ENCODE measurements around the gene TEX13D.
"Not testable (repeated sequence)": the region's sequence is repeated elsewhere in the genome, so short reads cannot be mapped to it uniquely, and the experiment has no call there.

TEX13D gene

GRCh38 chrX:124332481-124333424 lies at the start of gene TEX13D:
TEX13D (plus strand) TSS chrX:124332660; CDS start chrX:124332918, 258 bp downstream.
- Histone ChIP-seq H3K36me3 (ENCODE audit: control insufficient read depth in 2 of 2, insufficient read depth in 2 of 2, low read length in 2 of 2) (no peaks in the 10 kb centered on the region), H3K9ac (ENCODE audit: low read depth in 1 of 2, low read length in 2 of 2) (no peak within 1 kb of the TSS), H3K9me3 (ENCODE audit: control insufficient read depth in 2 of 2, low read length in 2 of 2) (no peaks in the 10 kb centered on the region), H3K4me1 (ENCODE audit: control insufficient read depth in 2 of 2, insufficient read depth in 2 of 2, low read length in 2 of 2) (no peaks in the 10 kb centered on the region), H3K4me3 (ENCODE audit: low read length in 2 of 2) (no peak within 1 kb of the TSS), H3K27me3 (ENCODE audit: control insufficient read depth in 2 of 2, insufficient read depth in 2 of 2, low read length in 2 of 2) (no peaks in the 10 kb centered on the region), H3K27ac (ENCODE audit: low read depth in 2 of 2, low read length in 2 of 2) (no peak within 1 kb of the TSS)

- Histone ChIP-seq H3K27ac (ENCODE audit: low read depth in 2 of 2, low read length in 2 of 2) (no peak overlapping the region), H3K9me3 (ENCODE audit: control insufficient read depth in 2 of 2, low read length in 2 of 2) (no peaks in the 10 kb centered on the region)
These were observed 43.0 kb upstream of the TEX13D start for GRCh38 chrX:124289443-124289842.

GRCh38 chrX:124293810-124294209 lies 38.6 kb upstream of the TEX13D start:
- no peak overlapping the region for H3K27ac ChIP-seq (ENCODE audit: low read depth in 2 of 2, low read length in 2 of 2)
- no peak overlapping the region for H3K4me3 ChIP-seq (ENCODE audit: low read length in 2 of 2)
- no peaks in the 10 kb centered on the region for H3K27me3 ChIP-seq (ENCODE audit: control insufficient read depth in 2 of 2, insufficient read depth in 2 of 2, low read length in 2 of 2)
- H3K9ac ChIP-seq (ENCODE audit: low read depth in 1 of 2, low read length in 2 of 2) = no peak overlapping the region
- no peaks in the 10 kb centered on the region for H3K36me3 ChIP-seq (ENCODE audit: control insufficient read depth in 2 of 2, insufficient read depth in 2 of 2, low read length in 2 of 2)
- H3K4me1 ChIP-seq (ENCODE audit: control insufficient read depth in 2 of 2, insufficient read depth in 2 of 2, low read length in 2 of 2) = no peaks in the 10 kb centered on the region
- no peaks in the 10 kb centered on the region for H3K9me3 ChIP-seq (ENCODE audit: control insufficient read depth in 2 of 2, low read length in 2 of 2)

More at GRCh38 chrX:124289443-124289842, 43.0 kb upstream of the TEX13D start:
- Histone ChIP-seq H3K4me3 (ENCODE audit: low read length in 2 of 2) (no peak overlapping the region), H3K9ac (ENCODE audit: low read depth in 1 of 2, low read length in 2 of 2) (no peak overlapping the region), H3K4me1 (ENCODE audit: control insufficient read depth in 2 of 2, insufficient read depth in 2 of 2, low read length in 2 of 2) (no peaks in the 10 kb centered on the region), H3K36me3 (ENCODE audit: control insufficient read depth in 2 of 2, insufficient read depth in 2 of 2, low read length in 2 of 2) (no peaks in the 10 kb centered on the region), H3K27me3 (ENCODE audit: control insufficient read depth in 2 of 2, insufficient read depth in 2 of 2, low read length in 2 of 2) (no peaks in the 10 kb centered on the region)

DNA sequence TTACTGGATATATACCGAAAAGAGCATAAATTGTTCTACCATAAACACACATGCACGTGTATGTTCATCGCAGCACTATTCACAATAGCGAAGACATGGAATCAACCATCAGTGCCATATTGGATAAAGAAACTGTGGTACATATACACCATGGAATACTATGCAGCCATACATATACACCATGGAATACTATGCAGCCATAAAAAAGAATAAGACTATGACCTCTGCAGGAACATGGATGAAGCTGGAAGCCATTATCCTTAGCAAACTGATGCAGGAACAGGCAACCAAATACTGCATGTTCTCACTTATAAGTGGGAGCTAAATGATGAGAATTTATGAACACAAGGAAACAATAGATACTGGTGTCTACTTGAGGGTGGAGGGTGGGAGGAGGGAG lies 33.1 kb upstream of the TEX13D start:
- not testable (repeated sequence) for H3K4me1 ChIP-seq (ENCODE audit: control insufficient read depth in 2 of 2, insufficient read depth in 2 of 2, low read length in 2 of 2); H3K27me3 ChIP-seq (ENCODE audit: control insufficient read depth in 2 of 2, insufficient read depth in 2 of 2, low read length in 2 of 2); H3K4me3 ChIP-seq (ENCODE audit: low read length in 2 of 2); H3K9me3 ChIP-seq (ENCODE audit: control insufficient read depth in 2 of 2, low read length in 2 of 2); H3K9ac ChIP-seq (ENCODE audit: low read depth in 1 of 2, low read length in 2 of 2); H3K27ac ChIP-seq (ENCODE audit: low read depth in 2 of 2, low read length in 2 of 2); H3K36me3 ChIP-seq (ENCODE audit: control insufficient read depth in 2 of 2, insufficient read depth in 2 of 2, low read length in 2 of 2)

DNA sequence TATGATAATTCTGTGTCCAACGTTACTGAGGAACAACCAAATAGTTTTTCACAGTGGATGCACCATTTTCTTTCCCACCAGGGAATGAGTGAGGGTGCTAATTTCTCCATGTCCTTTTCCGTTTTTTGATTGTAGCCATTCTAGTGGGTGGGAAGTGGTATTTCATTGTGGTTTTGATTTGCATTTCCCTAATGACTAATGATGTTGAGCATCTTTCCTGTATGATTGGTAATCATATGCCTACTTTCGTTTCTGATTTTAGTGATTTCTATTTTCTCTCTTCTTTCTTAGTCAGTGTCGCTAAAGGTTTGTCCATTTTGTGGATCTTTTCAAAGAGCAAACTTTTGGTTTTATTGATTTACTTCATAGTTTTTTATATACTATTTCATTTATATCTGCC lies 32.1 kb upstream of the TEX13D start:
- no peaks in the 10 kb centered on the region for H3K4me1 ChIP-seq (ENCODE audit: control insufficient read depth in 2 of 2, insufficient read depth in 2 of 2, low read length in 2 of 2)
- H3K36me3 ChIP-seq (ENCODE audit: control insufficient read depth in 2 of 2, insufficient read depth in 2 of 2, low read length in 2 of 2) = no peaks in the 10 kb centered on the region
- no peak overlapping the region for H3K9ac ChIP-seq (ENCODE audit: low read depth in 1 of 2, low read length in 2 of 2)
- no peaks in the 10 kb centered on the region for H3K9me3 ChIP-seq (ENCODE audit: control insufficient read depth in 2 of 2, low read length in 2 of 2)
- H3K27me3 ChIP-seq (ENCODE audit: control insufficient read depth in 2 of 2, insufficient read depth in 2 of 2, low read length in 2 of 2) = no peaks in the 10 kb centered on the region
- no peak overlapping the region for H3K27ac ChIP-seq (ENCODE audit: low read depth in 2 of 2, low read length in 2 of 2)
- H3K4me3 ChIP-seq (ENCODE audit: low read length in 2 of 2) = no peak overlapping the region

DNA sequence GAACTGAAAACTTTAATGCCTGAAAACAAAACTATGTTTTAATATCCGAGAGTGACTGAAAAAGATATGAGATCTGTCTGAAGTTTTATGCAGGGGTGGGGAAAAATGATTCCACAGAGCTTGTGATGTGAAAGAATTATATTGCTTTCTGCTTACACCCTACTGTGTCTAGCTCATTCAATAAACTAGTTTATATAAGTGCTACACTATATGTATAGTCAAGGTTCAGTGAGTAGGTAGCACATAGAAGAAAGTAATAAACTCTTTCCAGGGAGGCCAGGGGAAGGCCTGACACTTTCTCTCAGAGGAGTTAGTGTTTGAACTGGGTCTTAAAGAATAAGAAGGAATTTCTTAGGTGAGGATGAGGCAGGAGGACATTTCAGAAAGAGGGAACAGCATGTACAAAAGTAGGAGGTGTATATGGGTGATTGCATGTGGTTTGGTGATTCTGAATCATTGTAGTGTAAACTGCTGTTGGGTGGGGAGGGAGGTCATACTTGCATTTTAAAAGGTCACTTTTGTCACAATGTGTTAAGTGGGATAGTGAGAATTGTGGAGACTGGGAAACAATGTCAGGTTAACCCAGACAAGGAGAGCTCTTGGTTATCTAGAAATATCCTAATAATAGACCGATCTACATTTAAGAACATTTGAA lies 25.1 kb upstream of the TEX13D start:
- Histone ChIP-seq H3K4me3 (ENCODE audit: low read length in 2 of 2) (no peak overlapping the region), H3K9ac (ENCODE audit: low read depth in 1 of 2, low read length in 2 of 2) (no peak overlapping the region), H3K27me3 (ENCODE audit: control insufficient read depth in 2 of 2, insufficient read depth in 2 of 2, low read length in 2 of 2) (no peaks in the 10 kb centered on the region), H3K27ac (ENCODE audit: low read depth in 2 of 2, low read length in 2 of 2) (peak overlapping the region in 1 of 2 donors; percentile 46), H3K9me3 (ENCODE audit: control insufficient read depth in 2 of 2, low read length in 2 of 2) (no peaks in the 10 kb centered on the region), H3K4me1 (ENCODE audit: control insufficient read depth in 2 of 2, insufficient read depth in 2 of 2, low read length in 2 of 2) (no peaks in the 10 kb centered on the region), H3K36me3 (ENCODE audit: control insufficient read depth in 2 of 2, insufficient read depth in 2 of 2, low read length in 2 of 2) (no peaks in the 10 kb centered on the region)

GRCh38 chrX:124325732-124326131 lies 6.7 kb upstream of the TEX13D start:
- H3K4me3 ChIP-seq (ENCODE audit: low read length in 2 of 2) = no peak overlapping the region
- H3K9ac ChIP-seq (ENCODE audit: low read depth in 1 of 2, low read length in 2 of 2) = no peak overlapping the region
- H3K36me3 ChIP-seq (ENCODE audit: control insufficient read depth in 2 of 2, insufficient read depth in 2 of 2, low read length in 2 of 2) = no peaks in the 10 kb centered on the region
- no peaks in the 10 kb centered on the region for H3K27me3 ChIP-seq (ENCODE audit: control insufficient read depth in 2 of 2, insufficient read depth in 2 of 2, low read length in 2 of 2)
- H3K4me1 ChIP-seq (ENCODE audit: control insufficient read depth in 2 of 2, insufficient read depth in 2 of 2, low read length in 2 of 2) = no peaks in the 10 kb centered on the region
- H3K9me3 ChIP-seq (ENCODE audit: control insufficient read depth in 2 of 2, low read length in 2 of 2) = no peaks in the 10 kb centered on the region
- no peak overlapping the region for H3K27ac ChIP-seq (ENCODE audit: low read depth in 2 of 2, low read length in 2 of 2)

DNA sequence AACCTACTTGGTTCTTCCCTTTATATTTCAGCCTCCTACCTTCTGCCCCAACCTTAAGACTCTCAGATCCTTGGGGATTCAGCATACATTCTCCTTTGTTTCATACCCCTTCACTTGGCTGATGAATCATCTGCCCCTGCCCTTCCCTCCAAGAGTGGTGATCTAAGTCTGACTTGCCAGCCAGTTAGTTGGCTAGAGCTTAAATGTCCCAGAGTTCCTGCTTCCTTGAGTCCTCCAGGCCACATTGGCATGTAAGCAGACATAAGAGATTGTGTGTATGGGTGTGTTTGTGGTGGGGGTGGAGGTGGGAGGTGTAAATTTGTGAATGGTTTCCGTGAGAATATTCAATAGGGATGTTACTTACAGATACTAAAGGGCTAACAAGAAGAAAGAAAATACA lies 3.7 kb upstream of the TEX13D start:
- no peaks in the 10 kb centered on the region for H3K36me3 ChIP-seq (ENCODE audit: control insufficient read depth in 2 of 2, insufficient read depth in 2 of 2, low read length in 2 of 2)
- H3K27me3 ChIP-seq (ENCODE audit: control insufficient read depth in 2 of 2, insufficient read depth in 2 of 2, low read length in 2 of 2) = no peaks in the 10 kb centered on the region
- H3K4me1 ChIP-seq (ENCODE audit: control insufficient read depth in 2 of 2, insufficient read depth in 2 of 2, low read length in 2 of 2) = no peaks in the 10 kb centered on the region
- no peak overlapping the region for H3K27ac ChIP-seq (ENCODE audit: low read depth in 2 of 2, low read length in 2 of 2)
- H3K9me3 ChIP-seq (ENCODE audit: control insufficient read depth in 2 of 2, low read length in 2 of 2) = no peaks in the 10 kb centered on the region
- H3K4me3 ChIP-seq (ENCODE audit: low read length in 2 of 2) = no peak overlapping the region
- H3K9ac ChIP-seq (ENCODE audit: low read depth in 1 of 2, low read length in 2 of 2) = no peak overlapping the region

GRCh38 chrX:124333862-124334261 lies 1.4 kb downstream of the TEX13D start:
- Histone ChIP-seq H3K9me3 (ENCODE audit: control insufficient read depth in 2 of 2, low read length in 2 of 2) (no peaks in the 10 kb centered on the region), H3K27ac (ENCODE audit: low read depth in 2 of 2, low read length in 2 of 2) (no peak overlapping the region), H3K4me3 (ENCODE audit: low read length in 2 of 2) (no peak overlapping the region), H3K9ac (ENCODE audit: low read depth in 1 of 2, low read length in 2 of 2) (no peak overlapping the region), H3K4me1 (ENCODE audit: control insufficient read depth in 2 of 2, insufficient read depth in 2 of 2, low read length in 2 of 2) (no peaks in the 10 kb centered on the region), H3K27me3 (ENCODE audit: control insufficient read depth in 2 of 2, insufficient read depth in 2 of 2, low read length in 2 of 2) (no peaks in the 10 kb centered on the region), H3K36me3 (ENCODE audit: control insufficient read depth in 2 of 2, insufficient read depth in 2 of 2, low read length in 2 of 2) (no peaks in the 10 kb centered on the region)

DNA sequence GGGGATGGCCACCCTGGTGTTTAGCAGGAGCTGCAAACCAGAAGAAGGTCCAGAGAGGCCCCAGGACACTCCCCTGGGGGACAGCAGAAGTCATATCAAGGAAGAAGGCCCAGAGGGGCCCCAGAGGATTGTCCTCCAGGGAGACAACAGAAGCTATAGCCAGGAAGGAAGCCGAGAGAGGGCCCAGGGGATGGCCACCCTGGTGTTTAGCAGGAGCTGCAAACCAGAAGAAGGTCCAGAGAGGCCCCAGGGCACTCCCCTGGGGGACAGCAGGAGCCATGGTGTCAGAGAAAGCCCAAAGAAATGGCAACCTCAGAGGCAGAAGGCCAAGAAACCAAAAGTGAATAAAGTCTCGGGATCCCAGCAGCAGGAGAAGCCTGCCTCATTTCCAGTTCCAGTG lies 2.1 kb downstream of the TEX13D start:
- H3K4me1 ChIP-seq (ENCODE audit: control insufficient read depth in 2 of 2, insufficient read depth in 2 of 2, low read length in 2 of 2); H3K4me3 ChIP-seq (ENCODE audit: low read length in 2 of 2); H3K36me3 ChIP-seq (ENCODE audit: control insufficient read depth in 2 of 2, insufficient read depth in 2 of 2, low read length in 2 of 2); H3K27ac ChIP-seq (ENCODE audit: low read depth in 2 of 2, low read length in 2 of 2); H3K9ac ChIP-seq (ENCODE audit: low read depth in 1 of 2, low read length in 2 of 2); H3K27me3 ChIP-seq (ENCODE audit: control insufficient read depth in 2 of 2, insufficient read depth in 2 of 2, low read length in 2 of 2); H3K9me3 ChIP-seq (ENCODE audit: control insufficient read depth in 2 of 2, low read length in 2 of 2): not testable (repeated sequence)

Measured in mucosa of rectum (tissue), 2 donors.